K562 (cell line): ENCODE measurements around the gene KDM4C. TPM values are rescaled to one million over a fixed set of nuclear protein-coding genes. Genes with fewer than 3 reads are reported as not detected.
A peak's percentile ranks its signal among the peaks of the same experiment; 100 is the strongest.

ENCODE experiments used
- FOSL1 ChIP-seq: fragments of 200-800 bp; sonication (Bioruptor generic); conservative IDR thresholded peaks from 2 replicates; pipeline ENCODE4 v1.6.1; 2016; ENCODE audit warnings: missing genetic modification characterization, missing compliant biosample characterization
- GTF3C2 ChIP-seq: IDR thresholded peaks from 3 replicates; pipeline ENCODE4 v1.6.1; 2011; ENCODE audit warnings: borderline replicate concordance, mild to moderate bottlenecking, moderate library complexity; ENCODE audit not compliant: insufficient read length; ENCODE audit errors: extremely low read depth
- MCM7 ChIP-seq, 2 experiments: fragments of 450-650 bp; IDR thresholded peaks; 2 replicates each; pipeline ENCODE4 v1.6.1; 2016 to 2018
- MTF1 ChIP-seq: fragments of 250-450 bp; sonication (Bioruptor Pico); IDR thresholded peaks from 2 replicates; pipeline ENCODE4 v1.9.0; 2021; ENCODE audit warnings: moderate library complexity, mild to moderate bottlenecking, inconsistent platforms, borderline replicate concordance
- NFE2 ChIP-seq: IDR thresholded peaks from 2 replicates; pipeline ENCODE4 v1.6.1; 2014; ENCODE audit warnings: antibody characterized with exemption, low read depth
- NONO ChIP-seq, 2 experiments: fragments of 200-400 bp in 1 of 2; fragments of 450-650 bp in 1 of 2; formaldehyde crosslinking in 1 of 2; IDR thresholded peaks; 2 replicates each; pipeline ENCODE4 v1.6.1; 2017; ENCODE audit warnings: low read depth in 2 of 2, mild to moderate bottlenecking in 2 of 2, moderate library complexity in 2 of 2, low read length in 1 of 2
- POLR3A ChIP-seq: IDR thresholded peaks from 2 replicates; pipeline ENCODE4 v1.6.1; 2011; ENCODE audit warnings: borderline replicate concordance, mild to moderate bottlenecking, moderate library complexity; ENCODE audit not compliant: insufficient read length, insufficient read depth; ENCODE audit errors: extremely low read depth
- PRDM10 ChIP-seq: fragments of 450-650 bp; IDR thresholded peaks from 2 replicates; pipeline ENCODE4 v1.6.1; 2018; ENCODE audit not compliant: partially characterized antibody
- PURB ChIP-seq: sonication (generic); formaldehyde crosslinking; IDR thresholded peaks from 2 replicates; pipeline ENCODE4 v1.9.0; 2021; ENCODE audit warnings: low read depth, mild to moderate bottlenecking, missing genetic modification reagents
- SIN3A ChIP-seq, 2 experiments: fragments of 150-350 bp in 1 of 2; IDR thresholded peaks; 2 replicates each; pipeline ENCODE4 v1.6.1; 2011 to 2016; ENCODE audit warnings: borderline replicate concordance in 2 of 2, low read depth in 2 of 2, low read length in 2 of 2, mild to moderate bottlenecking in 2 of 2, moderate library complexity in 2 of 2; ENCODE audit not compliant: control insufficient read depth in 1 of 2
- SP1 ChIP-seq: sonication (generic); formaldehyde crosslinking; IDR thresholded peaks from 2 replicates; pipeline ENCODE4 v1.8.1; 2022; ENCODE audit warnings: mild to moderate bottlenecking, missing genetic modification reagents
- SREBF2 ChIP-seq: sonication (generic); formaldehyde crosslinking; IDR thresholded peaks from 2 replicates; pipeline ENCODE4 v1.4.0; 2020; ENCODE audit warnings: mild to moderate bottlenecking, missing genetic modification reagents
- SUPT5H ChIP-seq: fragments of 450-650 bp; IDR thresholded peaks from 2 replicates; pipeline ENCODE4 v1.6.1; 2016
- TFAP4 ChIP-seq: sonication (generic); formaldehyde crosslinking; IDR thresholded peaks from 2 replicates; pipeline ENCODE4 v1.8.0; 2022; ENCODE audit warnings: missing genetic modification reagents, mild to moderate bottlenecking, moderate library complexity, borderline replicate concordance
- ZNF263 ChIP-seq: sonication (generic); formaldehyde crosslinking; IDR thresholded peaks from 2 replicates; pipeline ENCODE4 v1.8.0; 2022; ENCODE audit warnings: mild to moderate bottlenecking, missing genetic modification reagents, borderline replicate concordance
- polyA plus RNA-seq, 8 experiments: library from polyadenylated mRNA; depleted of rRNA in 4 of 8; stranded (reverse) in 5 of 8; unstranded in 3 of 8; fragments of >200 nt; fragmentation: Nextera tagmentation in 2 of 8; fragmentation: Illumina TruSeq in 1 of 8; extraction: Ambion mirVana in 2 of 8; extraction: Trizol in 1 of 8; gene quantifications; 2 replicates each; pipeline versions ENCODE4 v1.2.1 to v1.2.3, GENCODE V29; 2011 to 2014; ENCODE audit warnings: inconsistent platforms in 1 of 8, missing spikeins in 1 of 8
- total RNA-seq, 7 experiments: library from RNA; depleted of rRNA in 6 of 7; stranded (reverse); fragments of >200 nt in 6 of 7; fragmentation: Illumina TruSeq in 2 of 7; extraction: Trizol in 2 of 7; gene quantifications; 2 replicates each; pipeline versions ENCODE4 v1.2.1 to v1.2.3, GENCODE V29; 2011 to 2021; ENCODE audit warnings: low replicate concordance in 1 of 7

KDM4C gene
- total and polyA plus RNA-seq, 9 of the 15 experiments (the other 6 are each of a cell fraction or from before 2014, with no cell fraction given): 5.4 to 17.0 (median 12.6) TPM

GRCh38 chr9:6757132-6757455 is 679 bp upstream of the KDM4C start (continued):
- TF ChIP-seq PRDM10 (peak; percentile 99), POLR3A (no peak), NONO (IDR thresholded peaks at IDR 0.05; ENCODE audit: low read depth in 2 of 2, low read length in 1 of 2) (peak in 1 of 2 experiments; percentile 72; a peak in 1 of 4 replicates), MCM7 (IDR thresholded peaks at IDR 0.05) (no peak), PURB (CRISPR knock-in tag) (no peak), FOSL1 (peak; percentile 65), ZNF263 (CRISPR knock-in tag) (no peak), TFAP4 (0 out of 2 replicates have a peak, but pooled peaks have one; percentile 39), NFE2 (peak; percentile 15; the same call in 1 of the 2 replicates), SUPT5H (no peak), SREBF2 (CRISPR knock-in tag) (no peak), MTF1 (CRISPR knock-in tag) (no peak), SIN3A (IDR thresholded peaks at IDR 0.05; ENCODE audit: borderline replicate concordance in 2 of 2, control insufficient read depth in 1 of 2, low read depth in 2 of 2, low read length in 2 of 2) (0 out of 4 replicates have a peak, but pooled peaks of 1 of the 2 experiments have one; percentile 2), SP1 (CRISPR knock-in tag) (0 out of 2 replicates have a peak, but pooled peaks have one; percentile 27), GTF3C2 (no peak)
